Stimulated activated CD4-positive, alpha-beta T cell treated with anti-CD3 and anti-CD28 coated beads, Interleukin-1b, Interleukin-23, amount 100 ng/mL, for 1 hour (primary cell): Measurements from ENCODE around the gene TSR1.

ENCODE experiments used
- DNase-seq, 2 donors: peaks; one replicate each; pipeline ENCODE4 v3.0.0-alpha.2; 2020; ENCODE audit warnings: low read depth in 2 of 2

The TSR1 gene

GRCh38 chr17:2336215-2336851, at the start of gene TSR1:
Gene TSR1 (minus strand): TSS chr17:2336457. CDS start chr17:2336427, 30 bp downstream.
- DNase-seq = peak; percentile 69 to 81

GRCh38 chr17:2385240-2386210, 49.3 kb upstream of the TSR1 start:
- no peak for DNase-seq

DNA sequence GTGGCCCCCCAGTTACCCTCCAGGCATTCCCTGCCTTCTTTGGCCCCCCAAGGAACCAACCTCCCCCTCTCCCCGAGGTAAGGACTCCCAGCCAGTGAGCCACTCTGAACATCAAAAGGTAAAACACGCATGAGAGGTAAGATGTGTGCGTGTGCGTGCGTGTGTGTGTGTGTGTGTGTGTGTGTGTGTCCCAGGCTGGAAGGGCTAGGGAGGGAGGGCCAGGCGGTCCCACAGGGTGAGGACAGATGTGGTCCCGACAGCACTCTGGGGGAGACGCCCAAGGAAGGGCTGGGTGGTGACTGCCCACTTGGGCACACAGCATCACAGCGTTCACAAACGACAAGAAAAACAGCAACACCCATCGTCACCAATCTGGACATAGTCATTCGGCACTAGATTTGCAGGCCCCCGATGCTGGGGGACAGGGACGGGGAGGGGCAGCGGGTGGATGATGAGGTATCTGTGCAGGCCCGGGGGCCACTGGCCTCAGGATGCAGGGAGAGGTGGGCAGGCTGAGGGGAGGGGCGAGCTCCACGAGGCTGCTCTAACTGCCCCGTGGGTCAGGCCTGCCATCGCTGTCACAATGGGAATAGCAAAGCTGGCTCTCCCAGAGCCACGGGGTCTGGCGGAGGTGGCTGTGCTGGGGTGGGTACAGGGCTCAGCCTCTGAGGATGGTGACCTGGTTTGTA, 48.3 kb upstream of the TSR1 start:
- DNase-seq = no peak

GRCh38 chr17:2383628-2384167, 47.4 kb upstream of the TSR1 start:
- no peak for DNase-seq

- DNase-seq = no peak
These were observed 44.8 kb upstream of the TSR1 start for GRCh38 chr17:2380950-2381649.

- no peak for DNase-seq
These were observed 44.1 kb upstream of the TSR1 start for GRCh38 chr17:2380226-2380922.

GRCh38 chr17:2379489-2380225, 43.4 kb upstream of the TSR1 start:
- no peak for DNase-seq

DNA sequence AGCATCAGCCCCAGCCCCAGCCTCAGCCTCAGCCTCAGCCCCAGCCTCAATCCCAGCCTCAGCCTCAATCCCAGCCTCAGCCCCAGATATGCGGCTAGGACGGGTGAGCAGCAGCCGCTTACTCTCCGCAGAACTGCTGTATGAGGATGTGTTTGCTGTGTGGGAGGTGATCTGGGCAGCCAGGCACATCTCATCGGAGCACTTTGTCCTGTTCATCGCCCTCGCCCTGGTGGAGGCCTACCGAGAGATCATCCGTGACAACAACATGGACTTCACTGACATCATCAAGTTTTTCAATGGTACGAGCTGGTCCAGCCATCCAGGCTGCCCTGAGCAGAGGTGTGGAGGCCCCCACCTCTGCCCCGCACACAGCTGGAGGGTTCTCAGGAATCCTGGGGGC, 42.6 kb upstream of the TSR1 start:
- DNase-seq = no peak

- no peak for DNase-seq
These were observed 41.4 kb upstream of the TSR1 start for GRCh38 chr17:2377659-2378058.

DNA sequence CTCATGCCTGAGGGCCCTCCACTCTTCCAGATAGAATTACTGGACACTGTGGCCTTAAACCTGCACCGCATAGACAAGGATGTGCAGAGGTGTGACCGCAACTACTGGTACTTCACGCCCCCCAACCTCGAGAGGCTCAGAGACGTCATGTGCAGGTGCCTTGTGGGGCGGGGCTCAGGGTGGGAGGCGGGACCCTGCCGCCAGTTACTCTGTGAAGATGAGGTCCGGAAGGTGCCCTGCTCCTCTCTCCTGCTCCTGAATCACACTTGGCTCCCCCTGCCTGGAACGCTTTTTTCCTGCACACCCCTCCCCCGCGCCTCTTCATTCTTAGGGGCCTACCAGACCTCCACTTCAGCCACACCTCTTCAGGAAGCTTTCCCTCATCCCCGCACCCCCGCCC, 39.9 kb upstream of the TSR1 start:
- no peak for DNase-seq

DNA sequence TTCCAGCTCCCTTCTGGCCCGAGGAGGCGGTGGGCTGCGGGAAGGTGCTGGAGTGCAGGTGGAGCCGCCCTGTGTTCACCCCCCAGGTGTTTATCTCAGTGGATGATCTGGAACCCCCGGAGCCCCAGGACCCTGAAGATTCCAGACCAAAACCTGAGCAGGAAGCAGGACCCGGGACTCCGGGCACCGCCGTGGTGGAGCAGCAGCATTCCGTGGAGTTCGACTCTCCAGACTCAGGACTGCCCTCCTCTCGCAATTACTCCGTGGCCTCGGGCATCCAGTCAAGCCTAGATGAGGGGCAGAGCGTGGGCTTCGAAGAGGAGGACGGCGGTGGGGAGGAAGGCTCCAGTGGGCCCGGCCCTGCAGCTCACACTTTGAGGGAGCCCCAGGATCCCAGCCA, 39.1 kb upstream of the TSR1 start:
- DNase-seq = no peak

- DNase-seq = no peak
These were observed 38.5 kb upstream of the TSR1 start for GRCh38 chr17:2374549-2375285.

- no peak for DNase-seq
These were observed 36.9 kb upstream of the TSR1 start for GRCh38 chr17:2373179-2373578.

GRCh38 chr17:2372681-2373080, 36.4 kb upstream of the TSR1 start:
- DNase-seq = no peak

- no peak for DNase-seq
These were observed 35.9 kb upstream of the TSR1 start for GRCh38 chr17:2372180-2372579.

DNA sequence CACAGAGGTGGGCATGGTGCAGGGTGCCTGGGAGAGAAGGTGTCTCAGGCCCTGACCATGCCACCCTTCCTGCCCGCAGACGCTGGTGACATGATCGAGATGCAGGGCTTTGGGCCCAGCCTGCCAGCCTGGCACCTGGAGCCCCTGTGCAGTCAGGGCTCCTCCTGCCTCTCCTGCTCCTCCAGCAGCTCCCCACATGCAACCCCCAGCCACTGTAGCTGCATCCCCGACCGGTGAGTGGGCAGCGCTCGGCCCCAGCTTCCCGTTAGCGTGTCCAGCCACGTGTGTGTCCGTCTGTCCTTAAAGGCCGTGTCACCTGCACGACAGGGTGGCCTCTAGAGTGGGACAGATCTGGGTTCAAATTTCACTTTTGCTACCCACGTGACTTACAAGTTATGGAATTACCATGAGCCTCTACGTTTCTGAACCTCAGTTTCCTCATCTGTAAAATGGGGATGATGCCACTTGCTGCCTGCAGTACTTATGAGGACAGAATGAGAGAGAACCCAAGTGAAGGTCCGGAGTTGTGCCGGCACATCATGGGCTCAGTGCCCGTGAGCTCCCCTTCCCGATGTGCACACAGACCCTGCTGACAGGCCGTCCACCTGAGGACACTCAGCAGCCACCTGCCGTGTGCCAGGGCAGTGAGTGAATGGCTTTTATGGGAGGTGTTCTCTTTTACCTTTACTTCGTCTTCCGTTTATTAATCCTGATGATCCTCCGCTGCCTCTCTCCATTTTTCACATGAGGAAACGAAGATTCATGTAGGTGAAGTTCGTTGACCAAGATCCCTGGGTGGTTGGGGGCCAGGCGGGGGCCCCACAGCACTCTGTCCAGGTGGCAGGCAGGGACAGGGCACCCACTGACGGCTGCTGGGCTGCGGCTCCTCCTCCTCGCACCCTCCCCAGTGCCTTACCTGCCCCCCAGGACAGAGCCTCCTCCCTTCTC, 35.2 kb upstream of the TSR1 start:
- no peak for DNase-seq

DNA sequence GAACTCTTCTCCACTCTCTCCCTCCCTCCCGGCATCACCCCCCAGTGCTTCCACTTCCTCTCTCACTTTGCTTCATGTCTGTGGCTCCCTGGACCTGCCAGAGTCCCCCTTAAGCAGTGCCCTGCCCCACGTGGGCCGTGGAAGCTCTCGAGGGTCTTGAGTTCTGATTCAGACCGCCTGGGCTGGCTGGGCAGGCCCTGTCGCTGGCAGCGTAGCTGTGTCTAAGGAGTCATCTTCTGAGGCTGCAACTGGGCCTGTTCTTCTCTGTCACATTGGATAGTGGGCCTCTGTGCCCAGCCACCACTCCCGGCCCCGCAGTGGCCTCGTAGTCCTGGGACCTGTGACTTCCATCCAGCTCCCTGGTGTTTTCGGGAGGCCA, 33.9 kb upstream of the TSR1 start:
- no peak for DNase-seq

DNA sequence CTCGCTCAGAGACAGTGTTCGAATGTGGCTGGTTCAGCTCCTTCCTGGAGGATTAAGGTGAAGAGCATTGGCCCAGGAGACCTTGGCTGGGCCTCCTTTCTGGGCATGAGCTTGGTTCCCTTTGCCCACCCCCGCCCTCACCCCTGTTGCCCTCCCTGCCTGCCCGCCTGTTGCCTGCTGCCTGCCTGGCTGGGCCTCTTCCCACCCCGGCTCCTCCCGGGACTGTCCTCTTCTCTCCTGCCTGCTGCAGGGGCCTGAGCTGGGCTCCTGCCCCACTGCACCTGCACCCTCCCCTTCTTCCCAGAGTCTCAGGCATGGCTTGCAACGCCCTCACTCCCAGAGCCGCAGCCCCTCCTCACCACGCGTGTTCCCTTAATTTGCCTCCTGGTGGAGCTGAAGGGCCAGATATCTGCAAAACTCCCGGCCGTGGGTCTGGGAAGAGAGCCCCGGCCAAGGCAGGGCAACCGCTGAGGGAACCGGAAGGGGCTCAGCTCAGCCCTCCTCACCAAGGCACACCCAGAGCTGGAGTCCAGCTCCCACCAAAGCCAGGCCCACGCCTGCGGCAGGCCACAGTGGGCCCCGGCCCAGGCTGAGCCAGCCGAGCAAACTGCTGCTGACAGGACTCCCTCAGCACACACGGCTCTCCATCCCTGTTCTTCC, 33.4 kb upstream of the TSR1 start:
- no peak for DNase-seq
